ENCODE data around the gene DMBX1. TPM values are rescaled to one million over a fixed set of nuclear protein-coding genes. Genes with fewer than 3 reads are reported as not detected.

DMBX1 gene
- total and polyA plus RNA-seq, 3 donors from 2014 or later, result 1.1 to 2.0 (median 1.7) TPM

DNA sequence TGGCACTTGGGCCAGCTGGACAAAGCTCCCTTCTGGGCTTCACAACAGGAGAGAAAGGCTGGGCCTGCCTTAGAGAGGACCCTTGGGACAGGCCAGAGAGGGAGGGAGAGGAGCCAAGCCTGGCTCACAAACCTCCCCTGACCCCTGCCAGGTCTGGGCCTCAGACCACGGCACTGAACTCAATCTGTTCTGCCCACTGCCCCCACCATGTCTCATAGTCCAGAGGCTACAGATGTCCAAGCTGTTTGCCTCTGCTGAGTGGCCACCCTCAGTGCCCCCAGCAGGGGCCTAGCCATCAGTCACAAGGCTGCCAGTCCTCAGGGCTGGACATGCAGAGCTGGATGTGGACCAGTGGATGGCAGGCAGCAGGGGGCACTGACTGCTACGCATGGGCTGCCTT is 13.0 kb upstream of the DMBX1 start:
- Histone ChIP-seq H3K27ac (no peak overlapping the region), H3K27me3 (no peaks in the 10 kb centered on the region)
- intact Hi-C loops (cut with DNase I; ENCODE audit: low total_unique reads), result no loop called here

DNA sequence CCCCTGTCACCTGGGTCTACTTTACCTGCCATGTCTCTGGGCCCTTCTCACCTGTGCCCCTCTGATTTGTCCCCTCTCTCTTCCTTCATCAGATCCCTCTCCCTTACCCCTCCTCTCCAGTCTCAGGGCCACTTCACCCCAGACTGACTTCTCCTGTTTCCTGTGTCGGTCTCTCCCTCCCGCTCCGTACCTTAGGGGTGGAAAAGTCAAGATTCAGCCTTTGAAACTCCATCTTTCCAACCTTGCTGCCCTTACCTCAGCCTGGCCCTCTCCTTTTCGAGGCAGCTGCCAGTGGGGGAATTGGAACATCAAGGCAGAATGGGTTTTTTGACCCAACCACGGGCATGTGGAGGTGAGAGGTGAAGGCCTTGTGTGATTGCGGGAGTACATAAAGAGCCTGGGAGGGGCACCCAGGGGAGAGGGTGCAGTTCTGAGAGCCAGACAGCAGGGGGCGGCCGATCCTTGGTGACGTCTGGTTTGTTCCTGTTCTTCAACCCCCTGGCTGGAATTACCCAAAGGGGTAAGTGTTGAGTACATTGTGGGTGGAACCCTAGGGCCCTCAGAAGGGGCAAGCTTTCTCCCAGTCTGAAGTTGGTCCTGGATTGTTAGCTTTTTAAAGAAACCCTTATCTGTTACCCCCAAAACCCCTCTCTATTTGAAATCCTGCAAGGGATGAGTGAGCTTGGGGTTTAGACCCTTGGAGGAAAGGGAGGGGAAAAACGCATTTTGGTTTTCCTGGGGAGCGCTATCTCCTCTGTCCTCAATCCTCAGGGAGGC is 12.3 kb upstream of the DMBX1 start:
- intact Hi-C loops (cut with DNase I; ENCODE audit: low total_unique reads), result no loop called here
- TF ChIP-seq, protein P1, sequence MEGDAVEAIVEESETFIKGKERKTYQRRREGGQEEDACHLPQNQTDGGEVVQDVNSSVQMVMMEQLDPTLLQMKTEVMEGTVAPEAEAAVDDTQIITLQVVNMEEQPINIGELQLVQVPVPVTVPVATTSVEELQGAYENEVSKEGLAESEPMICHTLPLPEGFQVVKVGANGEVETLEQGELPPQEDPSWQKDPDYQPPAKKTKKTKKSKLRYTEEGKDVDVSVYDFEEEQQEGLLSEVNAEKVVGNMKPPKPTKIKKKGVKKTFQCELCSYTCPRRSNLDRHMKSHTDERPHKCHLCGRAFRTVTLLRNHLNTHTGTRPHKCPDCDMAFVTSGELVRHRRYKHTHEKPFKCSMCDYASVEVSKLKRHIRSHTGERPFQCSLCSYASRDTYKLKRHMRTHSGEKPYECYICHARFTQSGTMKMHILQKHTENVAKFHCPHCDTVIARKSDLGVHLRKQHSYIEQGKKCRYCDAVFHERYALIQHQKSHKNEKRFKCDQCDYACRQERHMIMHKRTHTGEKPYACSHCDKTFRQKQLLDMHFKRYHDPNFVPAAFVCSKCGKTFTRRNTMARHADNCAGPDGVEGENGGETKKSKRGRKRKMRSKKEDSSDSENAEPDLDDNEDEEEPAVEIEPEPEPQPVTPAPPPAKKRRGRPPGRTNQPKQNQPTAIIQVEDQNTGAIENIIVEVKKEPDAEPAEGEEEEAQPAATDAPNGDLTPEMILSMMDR (IDR thresholded peaks at IDR 0.05), result peak; percentile 73 to 85 (median 84)
- TF ChIP-seq POLR2A (IDR thresholded peaks at IDR 0.05), result no peak
- peak; percentile 85 for DNase-seq
- H3K27ac ChIP-seq, result no peak overlapping the region
- H3K4me1 ChIP-seq, result no peaks in the 10 kb centered on the region
- H3K4me3 ChIP-seq, result no peak overlapping the region
- no peaks in the 10 kb centered on the region for H3K9me3 ChIP-seq
- no peaks in the 10 kb centered on the region for H3K27me3 ChIP-seq
- WGBS, 2 donors, result 46 to 47% methylated on average over 11 of the region's 11 CpGs
- H3K36me3 ChIP-seq (ENCODE audit: low read depth, missing control alignments), result no peaks in the 10 kb centered on the region

More for the DNA sequence above, 13.0 kb upstream of the DMBX1 start:
- no peaks in the 10 kb centered on the region for H3K36me3 ChIP-seq (ENCODE audit: low read depth, missing control alignments)
- no peak for DNase-seq
- 96 to 100% methylated on average over 1 to 2 of the region's 2 CpGs for WGBS, 2 donors
- no peak for TF ChIP-seq POLR2A (IDR thresholded peaks at IDR 0.05)
- TF ChIP-seq, protein P1 (IDR thresholded peaks at IDR 0.05), result no peak
- no peaks in the 10 kb centered on the region for H3K9me3 ChIP-seq
- H3K4me1 ChIP-seq, result no peaks in the 10 kb centered on the region
- no peak overlapping the region for H3K4me3 ChIP-seq

DNA sequence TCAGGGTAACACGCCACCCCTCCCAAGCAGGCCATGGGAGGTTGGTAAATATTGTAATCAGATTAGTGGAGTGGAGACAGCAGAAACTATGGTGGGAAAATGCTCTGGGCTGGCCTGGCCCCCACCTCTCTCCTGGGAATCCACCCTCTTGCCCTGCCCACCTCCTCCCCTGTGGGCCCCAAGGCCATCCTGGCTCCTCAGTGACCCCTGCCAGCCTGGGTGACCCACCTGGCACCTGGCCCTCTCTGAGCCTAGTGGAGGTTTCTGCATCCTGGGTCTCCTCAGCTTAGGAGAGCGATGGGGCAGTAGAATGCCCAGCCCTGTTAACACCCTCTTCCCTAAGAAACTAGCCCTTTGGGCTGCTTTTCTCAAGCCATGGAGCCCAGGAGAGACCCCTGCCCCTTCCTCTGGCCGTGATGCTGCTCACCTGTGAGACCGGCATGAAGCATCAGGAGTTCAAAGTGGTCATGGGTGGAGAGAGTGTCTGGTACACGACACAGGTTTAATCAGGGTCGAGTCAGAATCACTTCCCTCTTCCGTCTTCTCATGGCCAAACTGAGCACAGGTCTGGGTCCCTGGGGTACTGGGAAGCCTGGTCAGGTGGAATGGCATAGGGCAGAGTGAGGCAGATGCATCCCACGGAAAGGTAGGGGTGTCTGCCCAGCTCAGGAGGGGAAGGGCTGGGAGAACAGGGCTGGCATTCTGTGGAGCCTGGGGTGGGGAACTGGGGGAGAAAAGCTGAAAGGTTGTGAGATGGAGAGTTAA is 10.7 kb upstream of the DMBX1 start:
- Histone ChIP-seq H3K36me3 (ENCODE audit: low read depth, missing control alignments) (no peaks in the 10 kb centered on the region), H3K27me3 (no peaks in the 10 kb centered on the region), H3K27ac (no peak overlapping the region), H3K4me3 (no peak overlapping the region), H3K9me3 (no peaks in the 10 kb centered on the region), H3K4me1 (no peaks in the 10 kb centered on the region)
- DNase-seq, result no peak
- WGBS, 2 donors, result 67 to 76% methylated on average over 8 of the region's 8 CpGs
- intact Hi-C loops (cut with DNase I; ENCODE audit: low total_unique reads), result no loop called here
- no peak for TF ChIP-seq POLR2A (IDR thresholded peaks at IDR 0.05)
- TF ChIP-seq, protein P1 (IDR thresholded peaks at IDR 0.05), result no peak

DNA sequence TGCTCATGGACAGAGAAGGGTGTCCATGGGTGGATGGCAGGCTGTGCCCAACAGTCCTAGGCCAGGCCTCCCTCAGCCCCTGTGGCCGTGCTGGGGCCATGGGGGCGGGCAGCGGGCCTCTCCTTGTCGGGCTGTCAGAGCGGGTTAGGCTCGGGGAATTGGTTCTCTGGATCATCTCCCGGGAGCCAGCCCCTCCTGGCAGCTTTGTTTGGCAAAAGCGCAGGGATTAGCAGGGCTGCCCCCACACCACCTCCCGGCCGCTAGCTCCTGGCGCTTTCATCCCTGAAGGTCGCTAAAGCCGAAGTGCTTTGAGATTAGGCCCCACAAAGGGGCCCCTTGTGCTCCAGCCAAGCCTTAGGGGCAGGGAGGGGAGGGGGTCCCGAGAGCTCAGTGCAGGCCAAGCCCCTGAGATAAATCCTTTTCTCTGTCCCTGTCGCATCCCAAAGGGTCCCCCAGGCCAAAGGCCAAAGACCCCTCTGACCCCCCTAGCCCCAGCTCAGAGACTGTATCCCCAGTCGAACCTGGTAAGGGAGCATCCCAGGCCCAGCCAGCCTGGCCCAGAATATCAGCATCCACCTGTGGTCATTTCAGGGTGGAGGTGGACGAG is 9.8 kb upstream of the DMBX1 start:
- no peak for DNase-seq
- TF ChIP-seq, protein P1 (IDR thresholded peaks at IDR 0.05), result no peak
- no peak for TF ChIP-seq POLR2A (IDR thresholded peaks at IDR 0.05)
- intact Hi-C loops (cut with DNase I; ENCODE audit: low total_unique reads), result no loop called here
- Histone ChIP-seq H3K36me3 (ENCODE audit: low read depth, missing control alignments) (no peaks in the 10 kb centered on the region), H3K27ac (no peak overlapping the region), H3K4me1 (no peaks in the 10 kb centered on the region), H3K27me3 (no peaks in the 10 kb centered on the region), H3K9me3 (no peaks in the 10 kb centered on the region), H3K4me3 (no peak overlapping the region)
- WGBS, 2 donors, result 62 to 71% methylated on average over 11 to 17 of the region's 17 CpGs
